ENCODE results near the gene RTP4. TPM values are rescaled to one million over a fixed set of nuclear protein-coding genes. Genes with fewer than 3 reads are reported as not detected.

Gene RTP4
- total and polyA plus RNA-seq, 2 of the 8 experiments (the other 6 are each of a cell fraction or from before 2014, with no cell fraction given): not detected

DNA sequence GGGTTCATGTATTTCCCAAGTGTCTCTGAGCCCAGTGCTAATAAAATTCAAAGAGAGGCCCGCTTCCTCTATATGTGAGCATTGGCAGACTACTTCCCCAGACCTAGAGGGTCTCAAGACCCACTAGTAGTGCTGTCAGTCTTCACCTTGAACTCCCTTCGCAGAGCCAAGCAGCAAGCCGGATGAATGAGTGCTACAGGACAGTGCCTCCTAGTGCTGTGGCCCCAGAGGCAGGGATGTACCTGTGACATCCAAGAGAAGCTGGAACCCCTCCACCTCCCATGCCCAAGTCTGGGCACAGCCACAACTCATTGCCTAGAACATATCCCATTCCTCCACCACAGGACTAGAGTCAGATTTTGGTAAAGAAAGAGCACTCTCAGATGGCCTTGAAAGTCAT lies 39.5 kb upstream of the RTP4 start:
- H2BK5ac ChIP-seq (ENCODE audit: low read depth, low read length): no peak overlapping the region
- no peak overlapping the region for H3K56ac ChIP-seq (replicated peaks; ENCODE audit: insufficient read length, low read depth, low read length)
- no peaks in the 10 kb centered on the region for H3K79me1 ChIP-seq (ENCODE audit: low read depth, low read length)
- H3K27me3 ChIP-seq (replicated peaks in 1 of 4; ENCODE audit: control insufficient read depth in 3 of 4, extremely low read depth in 1 of 4, insufficient read depth in 3 of 4, low read length in 3 of 4): no peaks in the 10 kb centered on the region
- ChIA-PET POLR2A (ENCODE audit: partially characterized antibody) (interaction anchor here (0.7 kb wide), 1 partner anchor 13 kb away, joined by 3 read pairs; no protein-coding TSS in a partner anchor), CTCF (ENCODE audit: partially characterized antibody) (interaction anchor here (1.0 to 24.1 kb wide), 5 partner anchors 9 to 372 kb away, joined by 3 to 947 read pairs (median 3); partner anchors contain the start of gene SST)
- no peak overlapping the region for H3K27ac ChIP-seq (ENCODE audit: low read depth, low read length)
- no peak overlapping the region for H2AFZ ChIP-seq (ENCODE audit: low read length)
- FAIRE-seq: no peak
- no peak overlapping the region for H3K4me2 ChIP-seq (ENCODE audit: insufficient read depth in 1 of 2, low read depth in 2 of 2, low read length in 2 of 2)
- WGBS, 2 experiments (ENCODE audit: extremely low coverage in 1 of 2, insufficient coverage in 1 of 2, insufficient read length in 1 of 2, insufficient replicate concordance in 2 of 2, low coverage in 1 of 2, low lambda C conversion rate in 2 of 2, missing lambda C conversion rate in 1 of 2): 91% methylated on average over 3 of the region's 3 CpGs; no CpG with 5 or more reads in 1 of the 2 experiments
- no peak overlapping the region for H4K91ac ChIP-seq (replicated peaks; ENCODE audit: insufficient read length, low read length)
- no peaks in the 10 kb centered on the region; a peak in 1 of 7 replicates for H3K4me1 ChIP-seq (replicated peaks in 1 of 4; ENCODE audit: control insufficient read depth in 3 of 4, insufficient read depth in 4 of 4, low read length in 3 of 4)
- H4K5ac ChIP-seq (ENCODE audit: insufficient read length, low read depth, low read length): no peak overlapping the region
- no peak for DNase-seq (ENCODE audit: low read depth in 1 of 2, low spot score in 2 of 2)
- H4K8ac ChIP-seq (ENCODE audit: extremely low read depth, insufficient read depth, low read length): no peak overlapping the region
- H3K36me3 ChIP-seq (ENCODE audit: control insufficient read depth in 2 of 4, insufficient read depth in 4 of 4, low read length in 3 of 4): no peaks in the 10 kb centered on the region
- H2AK5ac ChIP-seq (ENCODE audit: low read depth, low read length): no peak overlapping the region
- H2BK12ac ChIP-seq (ENCODE audit: low read depth, low read length): no peak overlapping the region
- H3K4me3 ChIP-seq (ENCODE audit: extremely low read depth in 1 of 4, insufficient read depth in 2 of 4, low read depth in 3 of 4, low read length in 4 of 4): no peak overlapping the region
- 0 out of 4 replicates have a peak, but pooled peaks cover 0 to 2% of the 10 kb centered on the region in 2 experiments for H3K9me3 ChIP-seq (ENCODE audit: insufficient read depth in 2 of 2, low read depth in 1 of 2, low read length in 1 of 2)
- no peak overlapping the region for H3K9ac ChIP-seq (replicated peaks in 1 of 4; ENCODE audit: extremely low read depth in 1 of 4, low read depth in 3 of 4, low read length in 3 of 4)
- H3K23me2 ChIP-seq (ENCODE audit: low read depth, low read length): no peaks in the 10 kb centered on the region
- no peak overlapping the region for H3K14ac ChIP-seq (ENCODE audit: insufficient read length)
- no peaks in the 10 kb centered on the region for H4K20me1 ChIP-seq (replicated peaks in 1 of 2; ENCODE audit: control insufficient read depth in 1 of 2, insufficient read depth in 2 of 2, low read length in 2 of 2)
- no peak overlapping the region for H3K23ac ChIP-seq (ENCODE audit: insufficient read length)
- no peak overlapping the region for H2BK20ac ChIP-seq (ENCODE audit: low read length)
- H3K18ac ChIP-seq (ENCODE audit: extremely low read depth, low read length): no peak overlapping the region
- no peak overlapping the region for H3K4ac ChIP-seq (replicated peaks; ENCODE audit: insufficient read length, low read depth, low read length)
- no peak overlapping the region for H2BK120ac ChIP-seq (replicated peaks; ENCODE audit: low read depth, low read length)
- no peaks in the 10 kb centered on the region for H3K79me2 ChIP-seq (ENCODE audit: control insufficient read depth in 1 of 2, insufficient read depth in 2 of 2, low read length in 2 of 2)
- no peak overlapping the region for H2BK15ac ChIP-seq (ENCODE audit: low read length)
- TF ChIP-seq, protein P1, sequence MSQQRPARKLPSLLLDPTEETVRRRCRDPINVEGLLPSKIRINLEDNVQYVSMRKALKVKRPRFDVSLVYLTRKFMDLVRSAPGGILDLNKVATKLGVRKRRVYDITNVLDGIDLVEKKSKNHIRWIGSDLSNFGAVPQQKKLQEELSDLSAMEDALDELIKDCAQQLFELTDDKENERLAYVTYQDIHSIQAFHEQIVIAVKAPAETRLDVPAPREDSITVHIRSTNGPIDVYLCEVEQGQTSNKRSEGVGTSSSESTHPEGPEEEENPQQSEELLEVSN (IDR thresholded peaks at IDR 0.05): no peak
- TF ChIP-seq YY1 (IDR thresholded peaks at IDR 0.05; ENCODE audit: low read depth, low read length) (no peak), CHD2 (IDR thresholded peaks at IDR 0.05; ENCODE audit: low read length) (no peak), RAD21 (IDR thresholded peaks at IDR 0.05 in 1 of 2, conservative IDR thresholded peaks at IDR 0.05 in 1 of 2; ENCODE audit: low read depth in 2 of 2, low read length in 2 of 2) (peak in 1 of 2 experiments; percentile 36; a peak in 1 of 4 replicates), CBX8 (IDR thresholded peaks at IDR 0.05; ENCODE audit: borderline replicate concordance, low read depth, low read length) (no peak), POLR2AphosphoS5 (IDR thresholded peaks at IDR 0.05; ENCODE audit: low read depth, low read length) (no peak), JUND (IDR thresholded peaks at IDR 0.05; ENCODE audit: low read length) (no peak)
- TF ChIP-seq, protein P2, sequence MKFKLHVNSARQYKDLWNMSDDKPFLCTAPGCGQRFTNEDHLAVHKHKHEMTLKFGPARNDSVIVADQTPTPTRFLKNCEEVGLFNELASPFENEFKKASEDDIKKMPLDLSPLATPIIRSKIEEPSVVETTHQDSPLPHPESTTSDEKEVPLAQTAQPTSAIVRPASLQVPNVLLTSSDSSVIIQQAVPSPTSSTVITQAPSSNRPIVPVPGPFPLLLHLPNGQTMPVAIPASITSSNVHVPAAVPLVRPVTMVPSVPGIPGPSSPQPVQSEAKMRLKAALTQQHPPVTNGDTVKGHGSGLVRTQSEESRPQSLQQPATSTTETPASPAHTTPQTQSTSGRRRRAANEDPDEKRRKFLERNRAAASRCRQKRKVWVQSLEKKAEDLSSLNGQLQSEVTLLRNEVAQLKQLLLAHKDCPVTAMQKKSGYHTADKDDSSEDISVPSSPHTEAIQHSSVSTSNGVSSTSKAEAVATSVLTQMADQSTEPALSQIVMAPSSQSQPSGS (IDR thresholded peaks at IDR 0.05; ENCODE audit: low read length): no peak
- TF ChIP-seq, protein P3, sequence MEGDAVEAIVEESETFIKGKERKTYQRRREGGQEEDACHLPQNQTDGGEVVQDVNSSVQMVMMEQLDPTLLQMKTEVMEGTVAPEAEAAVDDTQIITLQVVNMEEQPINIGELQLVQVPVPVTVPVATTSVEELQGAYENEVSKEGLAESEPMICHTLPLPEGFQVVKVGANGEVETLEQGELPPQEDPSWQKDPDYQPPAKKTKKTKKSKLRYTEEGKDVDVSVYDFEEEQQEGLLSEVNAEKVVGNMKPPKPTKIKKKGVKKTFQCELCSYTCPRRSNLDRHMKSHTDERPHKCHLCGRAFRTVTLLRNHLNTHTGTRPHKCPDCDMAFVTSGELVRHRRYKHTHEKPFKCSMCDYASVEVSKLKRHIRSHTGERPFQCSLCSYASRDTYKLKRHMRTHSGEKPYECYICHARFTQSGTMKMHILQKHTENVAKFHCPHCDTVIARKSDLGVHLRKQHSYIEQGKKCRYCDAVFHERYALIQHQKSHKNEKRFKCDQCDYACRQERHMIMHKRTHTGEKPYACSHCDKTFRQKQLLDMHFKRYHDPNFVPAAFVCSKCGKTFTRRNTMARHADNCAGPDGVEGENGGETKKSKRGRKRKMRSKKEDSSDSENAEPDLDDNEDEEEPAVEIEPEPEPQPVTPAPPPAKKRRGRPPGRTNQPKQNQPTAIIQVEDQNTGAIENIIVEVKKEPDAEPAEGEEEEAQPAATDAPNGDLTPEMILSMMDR (IDR thresholded peaks at IDR 0.05; ENCODE audit: control extremely low read depth in 1 of 3, insufficient read depth in 1 of 3, low read depth in 1 of 3, low read length in 3 of 3): peak; percentile 4 to 46 (median 18)
